Osteoblast (primary cell): ENCODE data around the gene C3orf80. TPM values are rescaled to one million over a fixed set of nuclear protein-coding genes. Genes with fewer than 3 reads are reported as not detected.
"Not testable (repeated sequence)": the region's sequence is repeated elsewhere in the genome, so short reads cannot be mapped to it uniquely, and the experiment has no call there.

Experiments used
- DNase-seq: peaks from one replicate; pipeline ENCODE4 v3.0.0; 2011; ENCODE audit warnings: low spot score, mixed read lengths; ENCODE audit not compliant: insufficient read length; ENCODE audit errors: missing footprints
- H2AFZ ChIP-seq: 2 replicates; pipeline ENCODE4 v1.6.0; 2011; ENCODE audit warnings: mild to moderate bottlenecking, low read length
- H3K27ac ChIP-seq: 2 replicates; pipeline ENCODE4 v1.5.1; 2011; ENCODE audit warnings: mild to moderate bottlenecking, low read depth, low read length, moderate library complexity
- H3K27me3 ChIP-seq: 2 replicates; pipeline ENCODE4 v1.6.0; 2012; ENCODE audit warnings: mild to moderate bottlenecking, control low read depth, inconsistent platforms, low read length, moderate library complexity; ENCODE audit not compliant: insufficient read depth
- H3K36me3 ChIP-seq: 2 replicates; pipeline ENCODE4 v1.5.1; 2011; ENCODE audit warnings: mild to moderate bottlenecking, low read length, control low read depth, moderate library complexity; ENCODE audit not compliant: insufficient read depth
- H3K4me1 ChIP-seq: 2 replicates; pipeline ENCODE4 v1.5.1; 2011; ENCODE audit warnings: mild to moderate bottlenecking, low read length, control low read depth, moderate library complexity; ENCODE audit not compliant: insufficient read depth
- H3K4me2 ChIP-seq: 2 replicates; pipeline ENCODE4 v1.6.0; 2011; ENCODE audit warnings: mild to moderate bottlenecking, low read length; ENCODE audit not compliant: insufficient read depth
- H3K4me3 ChIP-seq: fragments of 200-600 bp; sonication (generic); 3 replicates; pipeline ENCODE4 v1.5.1; 2012; ENCODE audit warnings: mild to moderate bottlenecking, low read length, inconsistent platforms; ENCODE audit not compliant: insufficient read depth
- H3K79me2 ChIP-seq: 2 replicates; pipeline ENCODE4 v1.6.0; 2012; ENCODE audit warnings: mild to moderate bottlenecking, low read length, control low read depth, inconsistent platforms; ENCODE audit not compliant: insufficient read depth
- H3K9me3 ChIP-seq: 2 replicates; pipeline ENCODE4 v1.5.1; 2011; ENCODE audit warnings: low read depth, low read length, control low read depth
- H4K20me1 ChIP-seq: 2 replicates; pipeline ENCODE4 v1.6.0; 2012; ENCODE audit warnings: mild to moderate bottlenecking, low read length, control low read depth; ENCODE audit not compliant: insufficient read depth
- total RNA-seq: library from RNA; depleted of rRNA; stranded (reverse); fragments of >200 nt; gene quantifications from 2 replicates; pipeline ENCODE4 v1.2.3, GENCODE V29; 2012
- TF ChIP-seq, protein P1 (sequence below): IDR thresholded peaks from 2 replicates; pipeline ENCODE4 v1.5.1; 2011; ENCODE audit warnings: mild to moderate bottlenecking, low read depth, low read length, moderate library complexity; ENCODE audit errors: extremely low read depth

C3orf80 gene
- total RNA-seq: 1.2 and 2.2 TPM in 2 replicates

DNA sequence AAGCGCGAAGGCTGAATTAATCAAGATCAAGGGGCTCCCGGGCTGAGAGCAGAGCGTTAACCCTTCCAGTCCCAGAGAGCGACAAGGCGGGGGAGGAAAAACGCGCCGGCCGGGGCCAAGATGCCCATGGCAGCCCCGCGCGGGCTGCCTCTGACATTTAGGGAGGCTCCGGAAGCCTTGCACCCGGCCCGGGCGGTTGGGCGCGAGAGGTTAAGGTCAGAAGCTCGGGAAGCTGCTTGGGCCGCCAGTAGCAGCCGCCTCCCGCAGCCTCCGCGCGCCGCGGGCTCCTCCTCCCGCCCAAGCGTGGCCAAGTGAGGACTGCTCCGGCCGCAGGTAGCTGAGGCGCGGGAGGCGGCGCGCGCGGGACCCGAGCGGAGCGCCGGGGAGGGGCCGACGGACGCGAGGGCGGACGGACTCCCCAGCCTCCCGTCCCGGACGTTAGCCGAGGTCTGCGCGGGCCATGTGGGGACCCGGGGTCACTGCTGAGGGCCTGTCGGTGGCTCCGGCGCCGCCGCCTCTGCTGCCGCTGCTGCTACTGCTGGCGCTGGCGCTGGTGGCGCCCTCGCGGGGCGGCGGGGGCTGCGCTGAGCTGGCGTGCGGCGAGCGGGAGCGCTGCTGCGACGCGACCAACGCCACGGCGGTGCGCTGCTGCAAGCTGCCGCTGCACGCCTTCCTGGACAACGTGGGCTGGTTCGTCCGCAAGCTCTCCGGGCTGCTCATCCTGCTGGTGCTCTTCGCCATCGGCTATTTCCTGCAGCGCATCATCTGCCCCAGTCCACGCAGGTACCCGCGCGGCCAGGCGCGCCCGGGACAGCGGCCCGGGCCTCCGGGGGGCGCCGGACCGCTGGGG is at the start of gene C3orf80:
C3orf80 (plus strand) TSS at position 247 of the 850 bp plus-strand sequence; CDS start at position 461, 214 bp downstream.
- peaks cover 3% of the 10 kb centered on the region for H4K20me1 ChIP-seq
- no peak within 1 kb of the TSS for H3K27ac ChIP-seq
- H3K4me3 ChIP-seq: peak within 1 kb of the TSS; percentile 73
- H3K79me2 ChIP-seq: no peaks in the 10 kb centered on the region
- peaks cover 7% of the 10 kb centered on the region for H3K4me1 ChIP-seq
- no peaks in the 10 kb centered on the region for H3K9me3 ChIP-seq
- H2AFZ ChIP-seq: peak within 1 kb of the TSS; percentile 83
- DNase-seq: peak; percentile 91
- TF ChIP-seq, protein P1, sequence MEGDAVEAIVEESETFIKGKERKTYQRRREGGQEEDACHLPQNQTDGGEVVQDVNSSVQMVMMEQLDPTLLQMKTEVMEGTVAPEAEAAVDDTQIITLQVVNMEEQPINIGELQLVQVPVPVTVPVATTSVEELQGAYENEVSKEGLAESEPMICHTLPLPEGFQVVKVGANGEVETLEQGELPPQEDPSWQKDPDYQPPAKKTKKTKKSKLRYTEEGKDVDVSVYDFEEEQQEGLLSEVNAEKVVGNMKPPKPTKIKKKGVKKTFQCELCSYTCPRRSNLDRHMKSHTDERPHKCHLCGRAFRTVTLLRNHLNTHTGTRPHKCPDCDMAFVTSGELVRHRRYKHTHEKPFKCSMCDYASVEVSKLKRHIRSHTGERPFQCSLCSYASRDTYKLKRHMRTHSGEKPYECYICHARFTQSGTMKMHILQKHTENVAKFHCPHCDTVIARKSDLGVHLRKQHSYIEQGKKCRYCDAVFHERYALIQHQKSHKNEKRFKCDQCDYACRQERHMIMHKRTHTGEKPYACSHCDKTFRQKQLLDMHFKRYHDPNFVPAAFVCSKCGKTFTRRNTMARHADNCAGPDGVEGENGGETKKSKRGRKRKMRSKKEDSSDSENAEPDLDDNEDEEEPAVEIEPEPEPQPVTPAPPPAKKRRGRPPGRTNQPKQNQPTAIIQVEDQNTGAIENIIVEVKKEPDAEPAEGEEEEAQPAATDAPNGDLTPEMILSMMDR: no peak
- peaks cover 66% of the 10 kb centered on the region for H3K27me3 ChIP-seq
- H3K4me2 ChIP-seq: peak within 1 kb of the TSS; percentile 82
- no peaks in the 10 kb centered on the region for H3K36me3 ChIP-seq

- no peak overlapping the region for H3K4me2 ChIP-seq
- H3K9me3 ChIP-seq: no peaks in the 10 kb centered on the region
- H3K27ac ChIP-seq: no peak overlapping the region
- TF ChIP-seq, protein P1: no peak
- H4K20me1 ChIP-seq: no peaks in the 10 kb centered on the region
- no peak overlapping the region for H2AFZ ChIP-seq
- no peaks in the 10 kb centered on the region for H3K27me3 ChIP-seq
- H3K4me1 ChIP-seq: peaks cover 18% of the 10 kb centered on the region
- H3K79me2 ChIP-seq: no peaks in the 10 kb centered on the region
- no peak for DNase-seq
- H3K4me3 ChIP-seq: no peak overlapping the region
- no peaks in the 10 kb centered on the region for H3K36me3 ChIP-seq
Measured at GRCh38 chr3:160176923-160177322, 48.3 kb upstream of the C3orf80 start.

DNA sequence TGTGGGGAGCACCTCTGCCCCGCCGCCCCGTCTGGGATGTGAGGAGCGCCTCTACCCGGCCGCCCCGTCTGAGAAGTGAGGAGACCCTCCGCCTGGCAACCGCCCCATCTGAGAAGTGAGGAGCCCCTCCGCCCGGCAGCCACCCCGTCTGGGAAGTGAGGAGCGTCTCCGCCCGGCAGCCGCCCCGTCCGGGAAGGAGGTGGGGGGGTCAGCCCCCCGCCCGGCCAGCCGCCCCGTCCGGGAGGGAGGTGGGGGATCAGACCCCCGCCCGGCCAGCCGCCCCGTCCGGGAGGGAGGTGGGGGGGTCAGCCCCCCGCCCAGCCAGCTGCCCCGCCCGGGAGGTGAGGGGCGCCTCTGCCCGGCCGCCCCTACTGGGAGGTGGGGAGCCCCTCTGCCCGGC is 46.6 kb upstream of the C3orf80 start:
- not testable (repeated sequence) for H3K4me2 ChIP-seq, DNase-seq, H2AFZ ChIP-seq

DNA sequence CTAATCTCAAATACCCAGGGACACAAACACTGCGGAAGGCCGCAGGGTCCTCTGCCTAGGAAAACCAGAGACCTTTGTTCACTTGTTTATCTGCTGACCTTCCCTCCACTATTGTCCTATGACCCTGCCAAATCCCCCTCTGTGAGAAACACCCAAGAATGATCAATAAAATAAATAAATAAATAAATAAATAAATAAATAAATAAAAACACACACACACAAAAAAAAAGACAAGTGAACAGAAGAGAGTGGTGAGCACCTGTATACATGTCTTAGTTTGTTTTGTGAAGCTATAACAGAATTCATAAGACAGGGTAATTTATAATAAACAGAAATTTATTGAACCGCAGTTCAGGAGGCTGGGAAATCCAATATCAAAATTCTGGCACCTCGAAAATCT is 45.8 kb upstream of the C3orf80 start:
- H3K4me2 ChIP-seq, DNase-seq, H3K9me3 ChIP-seq, H4K20me1 ChIP-seq, H2AFZ ChIP-seq, H3K36me3 ChIP-seq, H3K27me3 ChIP-seq, H3K4me3 ChIP-seq, H3K79me2 ChIP-seq: not testable (repeated sequence)
- Histone ChIP-seq H3K27ac (peak overlapping the region; percentile 85), H3K4me1 (peaks cover 31% of the 10 kb centered on the region)

More for the DNA sequence above, 46.6 kb upstream of the C3orf80 start:
- H3K79me2 ChIP-seq, H3K36me3 ChIP-seq, H3K4me3 ChIP-seq, H3K9me3 ChIP-seq, H3K27ac ChIP-seq, H3K27me3 ChIP-seq, H4K20me1 ChIP-seq: not testable (repeated sequence)
- H3K4me1 ChIP-seq: peaks cover 24% of the 10 kb centered on the region

GRCh38 chr3:160179906-160180305 is 45.3 kb upstream of the C3orf80 start:
- Histone ChIP-seq H3K4me1 (peaks cover 34% of the 10 kb centered on the region), H3K36me3 (no peaks in the 10 kb centered on the region), H3K4me3 (peak overlapping the region; percentile 44), H3K4me2 (peak overlapping the region; percentile 77), H4K20me1 (no peaks in the 10 kb centered on the region), H3K27me3 (no peaks in the 10 kb centered on the region), H3K9me3 (no peaks in the 10 kb centered on the region), H3K79me2 (no peaks in the 10 kb centered on the region), H2AFZ (no peak overlapping the region), H3K27ac (peak overlapping the region; percentile 85)
- TF ChIP-seq, protein P1: no peak
- no peak for DNase-seq
